IMR-90 (cell line): Measurements from ENCODE around the gene RXFP2. TPM values are rescaled to one million over a fixed set of nuclear protein-coding genes. Genes with fewer than 3 reads are reported as not detected.
A peak's percentile ranks its signal among the peaks of the same experiment; 100 is the strongest.

Source experiments
- ATAC-seq: fragments of 200-7000 bp; cut with Tn5 transposase; 2 replicates; pipeline ENCODE4 v1.9.1; 2020; ENCODE audit warnings: low read depth, mild to moderate bottlenecking, moderate library complexity
- BruUV-seq: library from RNA; stranded (reverse); fragments of 400-500 nt; replicated peaks from 2 replicates; lab custom pipeline; 2021; lab: Mats Ljungman, UMichigan
- CTCF ChIA-PET: fragments of 300-600 bp; formaldehyde crosslinking; extraction: SDS; loops from one replicate; lab custom pipeline; 2021; ENCODE audit warnings: antibody characterized with exemption; lab: Yijun Ruan, JAX
- POLR2A ChIA-PET: fragments of 300-600 bp; sonication (Branson Sonifier 250); formaldehyde crosslinking; loops from one replicate; lab custom pipeline; 2022; ENCODE audit warnings: antibody characterized with exemption; ENCODE audit not compliant: unreplicated experiment; lab: Charles Lee
- DNase-seq: peaks from one replicate; pipeline ENCODE4 v3.0.0; 2013
- H2AFZ ChIP-seq: replicated peaks from 2 replicates; pipeline ENCODE3; 2013; ENCODE audit warnings: low read length, mild to moderate bottlenecking; ENCODE audit not compliant: poor library complexity
- H2AK5ac ChIP-seq: 2 replicates; pipeline ENCODE4 v1.6.1; 2013; ENCODE audit warnings: low read depth, low read length, inconsistent platforms
- H2AK9ac ChIP-seq: replicated peaks from 2 replicates; pipeline ENCODE3; 2013; ENCODE audit warnings: mild to moderate bottlenecking, low read depth, low read length, moderate library complexity; ENCODE audit not compliant: poor library complexity
- H2BK120ac ChIP-seq: 2 replicates; pipeline ENCODE4 v1.6.1; 2013; ENCODE audit warnings: low read depth, low read length, inconsistent platforms
- H2BK15ac ChIP-seq: 3 replicates; pipeline ENCODE4 v1.6.1; 2013; ENCODE audit warnings: low read depth, low read length, inconsistent platforms
- H2BK20ac ChIP-seq: 2 replicates; pipeline ENCODE4 v1.6.1; 2013; ENCODE audit warnings: low read depth, mild to moderate bottlenecking, inconsistent platforms, low read length, moderate library complexity
- H2BK5ac ChIP-seq: 2 replicates; pipeline ENCODE4 v1.6.1; 2013; ENCODE audit warnings: mild to moderate bottlenecking, low read depth, low read length, inconsistent platforms; ENCODE audit not compliant: poor library complexity, severe bottlenecking
- H3K14ac ChIP-seq: replicated peaks from 2 replicates; pipeline ENCODE4 v1.6.1; 2013; ENCODE audit warnings: low read depth, low read length, inconsistent platforms
- H3K18ac ChIP-seq: 2 replicates; pipeline ENCODE4 v1.6.1; 2013; ENCODE audit warnings: low read depth, low read length, control low read depth
- H3K23ac ChIP-seq: 2 replicates; pipeline ENCODE4 v1.6.1; 2013; ENCODE audit warnings: low read depth, low read length, inconsistent platforms
- H3K27ac ChIP-seq: 2 replicates; pipeline ENCODE4 v1.5.1; 2013; ENCODE audit warnings: mild to moderate bottlenecking, control low read depth, low read length; ENCODE audit not compliant: insufficient read depth
- H3K27me3 ChIP-seq: 2 replicates; pipeline ENCODE4 v1.6.1; 2013; ENCODE audit warnings: low read length; ENCODE audit not compliant: control insufficient read depth, insufficient read depth
- H3K36me3 ChIP-seq: 2 replicates; pipeline ENCODE4 v1.6.1; 2013; ENCODE audit warnings: low read length, mixed read lengths; ENCODE audit not compliant: control insufficient read depth, insufficient read depth
- H3K4ac ChIP-seq: 2 replicates; pipeline ENCODE4 v1.6.1; 2013; ENCODE audit warnings: low read depth, low read length, inconsistent platforms
- H3K4me1 ChIP-seq: 2 replicates; pipeline ENCODE4 v1.6.1; 2013; ENCODE audit warnings: low read length, mixed read lengths; ENCODE audit not compliant: control insufficient read depth, insufficient read depth
- H3K4me2 ChIP-seq: 2 replicates; pipeline ENCODE4 v1.6.1; 2013; ENCODE audit warnings: low read depth, mild to moderate bottlenecking, control low read depth, low read length, moderate library complexity
- H3K4me3 ChIP-seq: 2 replicates; pipeline ENCODE4 v1.5.1; 2013; ENCODE audit warnings: low read depth, mild to moderate bottlenecking, control low read depth, low read length, moderate library complexity; ENCODE audit not compliant: insufficient read depth
- H3K56ac ChIP-seq: 2 replicates; pipeline ENCODE4 v1.6.1; 2013; ENCODE audit warnings: low read length, inconsistent platforms; ENCODE audit not compliant: insufficient read depth; ENCODE audit errors: extremely low read depth
- H3K79me1 ChIP-seq, 2 experiments: 2 replicates each; pipeline ENCODE4 v1.6.1; 2013; ENCODE audit warnings: low read length in 2 of 2, inconsistent platforms in 1 of 2, low read depth in 1 of 2
- H3K9ac ChIP-seq: 2 replicates; pipeline ENCODE4 v1.6.1; 2013; ENCODE audit warnings: low read depth, low read length, control low read depth
- H3K9me1 ChIP-seq: 2 replicates; pipeline ENCODE4 v1.6.1; 2013; ENCODE audit warnings: low read length, inconsistent platforms; ENCODE audit not compliant: insufficient read depth
- H3K9me3 ChIP-seq: 2 replicates; pipeline ENCODE4 v1.6.1; 2013; ENCODE audit warnings: low read length; ENCODE audit not compliant: control insufficient read depth, insufficient read depth
- H4K20me1 ChIP-seq: 2 replicates; pipeline ENCODE4 v1.6.1; 2013; ENCODE audit warnings: low read length, inconsistent platforms; ENCODE audit not compliant: insufficient read depth
- H4K5ac ChIP-seq: 2 replicates; pipeline ENCODE4 v1.6.1; 2013; ENCODE audit warnings: mild to moderate bottlenecking, low read depth, low read length, control low read depth
- H4K8ac ChIP-seq, 2 experiments: 2 replicates each; pipeline ENCODE4 v1.6.1; 2013; ENCODE audit warnings: low read depth in 2 of 2, low read length in 2 of 2, control low read depth in 1 of 2, inconsistent platforms in 1 of 2
- H4K91ac ChIP-seq: 2 replicates; pipeline ENCODE4 v1.6.1; 2013; ENCODE audit warnings: low read depth, low read length, inconsistent platforms; ENCODE audit not compliant: insufficient read depth
- BHLHE40 ChIP-seq: fragments of 150-350 bp; IDR thresholded peaks from 2 replicates; pipeline ENCODE4 v1.6.1; 2016; ENCODE audit warnings: mild to moderate bottlenecking, low read depth, low read length
- CEBPB ChIP-seq: IDR thresholded peaks from 2 replicates; pipeline ENCODE4 v1.6.1; 2012; ENCODE audit warnings: low read depth, low read length, improper control_type of control experiment
- CHD1 ChIP-seq: IDR thresholded peaks from 2 replicates; pipeline ENCODE4 v1.6.1; 2012; ENCODE audit warnings: low read depth, low read length, improper control_type of control experiment
- FOS ChIP-seq: fragments of 150-350 bp; IDR thresholded peaks from 2 replicates; pipeline ENCODE4 v1.6.1; 2016; ENCODE audit warnings: low read depth, low read length
- MAZ ChIP-seq: IDR thresholded peaks from 2 replicates; pipeline ENCODE4 v1.6.1; 2012; ENCODE audit warnings: low read depth, mild to moderate bottlenecking, low read length, improper control_type of control experiment, moderate library complexity, borderline replicate concordance
- POLR2A ChIP-seq: IDR thresholded peaks from 2 replicates; pipeline ENCODE4 v1.6.1; 2012; ENCODE audit warnings: mild to moderate bottlenecking, low read depth, low read length
- RAD21 ChIP-seq: IDR thresholded peaks from 2 replicates; pipeline ENCODE4 v1.6.1; 2012; ENCODE audit warnings: low read length, improper control_type of control experiment
- RFX5 ChIP-seq: IDR thresholded peaks from 2 replicates; pipeline ENCODE4 v1.8.0; 2012; ENCODE audit warnings: low read depth, mild to moderate bottlenecking, low read length, moderate library complexity
- SMC3 ChIP-seq: fragments of 150-350 bp; IDR thresholded peaks from 2 replicates; pipeline ENCODE4 v1.6.1; 2016; ENCODE audit warnings: low read depth, mild to moderate bottlenecking, antibody characterized with exemption, low read length, moderate library complexity
- WGBS, 2 experiments: methylation state at CpG; one replicate each; pipeline versions ENCODE4 v1.1.5 to v1.1.7; 2013; ENCODE audit warnings: missing lambda C conversion rate in 2 of 2; ENCODE audit not compliant: insufficient read length in 1 of 2; ENCODE audit errors: extremely low coverage in 2 of 2; 5-methylcytosine and 5-hydroxymethylcytosine counted together
- dilution Hi-C: fragments of 300-500 bp; cut with HindIII; formaldehyde crosslinking; loops from one replicate; pipeline ENCODE4 v1.14.3; 2018; ENCODE audit warnings: low sequenced_read_pairs; ENCODE audit not compliant: unreplicated experiment
- in situ Hi-C: fragments of 300-500 bp; cut with MboI; formaldehyde crosslinking; loops from 3 replicates; pipeline ENCODE4 v1.14.3; 2019; ENCODE audit warnings: low sequenced_read_pairs, inconsistent platforms, mixed read lengths
- intact Hi-C: fragments of 100-400 bp; cut with micrococcal nuclease; formaldehyde crosslinking; loops from 2 replicates; pipeline ENCODE4 v1.10.0; 2022
- polyA plus RNA-seq, 3 experiments: library from polyadenylated mRNA; depleted of rRNA; stranded (reverse); fragments of >200 nt; gene quantifications; 2 replicates each; pipeline ENCODE4 v1.2.3, GENCODE V29; 2012; ENCODE audit warnings: low replicate concordance in 1 of 3
- total RNA-seq: library from RNA; depleted of rRNA; stranded (reverse); fragments of >200 nt; gene quantifications from 2 replicates; pipeline ENCODE4 v1.2.3, GENCODE V29; 2012
- TF ChIP-seq, protein P1 (sequence below): conservative IDR thresholded peaks from 2 replicates; pipeline ENCODE4 v1.5.1; 2012; ENCODE audit warnings: mild to moderate bottlenecking, low read depth, low read length, improper control_type of control experiment
- TF ChIP-seq, protein P2 (sequence below): fragments of 150-350 bp; IDR thresholded peaks from 2 replicates; pipeline ENCODE4 v1.6.1; 2017; ENCODE audit warnings: mild to moderate bottlenecking, antibody characterized with exemption, low read length, low read depth

RXFP2 gene
- total and polyA plus RNA-seq, 2 of the 4 experiments (the other 2 are of a cell fraction) = not detected

DNA sequence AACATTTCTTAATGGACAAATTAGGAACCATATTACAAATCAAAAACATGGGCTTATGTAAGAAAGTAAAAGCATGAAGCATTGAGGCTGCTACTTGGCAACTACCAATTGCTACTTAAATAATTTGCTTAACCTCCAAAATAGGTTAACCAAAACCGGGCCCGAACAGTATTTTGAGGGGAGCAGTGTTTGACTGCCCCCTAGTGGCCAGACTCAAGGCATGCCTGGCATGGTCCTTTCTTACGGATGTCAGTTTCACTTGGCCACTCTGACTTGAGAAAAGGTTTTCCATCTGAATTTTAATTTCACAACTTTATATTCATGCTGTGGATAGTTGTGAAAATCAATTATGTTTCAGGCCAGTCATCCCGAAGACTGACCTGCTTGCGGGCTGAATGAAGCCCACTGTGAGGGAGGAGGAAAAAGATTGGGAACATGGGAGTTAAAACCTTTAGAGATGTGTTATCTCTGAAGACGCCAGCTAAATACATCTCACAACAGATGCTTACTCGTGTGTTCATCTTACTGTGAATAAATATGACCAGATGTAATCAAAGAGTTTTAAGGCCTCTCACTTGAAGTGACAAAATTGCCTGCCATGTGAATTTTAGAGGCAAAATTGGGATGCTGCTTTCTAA is 2.9 kb downstream of the RXFP2 start:
- peak overlapping the region; percentile 25; the same call in 1 of the 2 replicates for H3K4me3 ChIP-seq
- H2BK5ac ChIP-seq = no peak overlapping the region
- no peaks in the 10 kb centered on the region for H3K36me3 ChIP-seq
- no peaks in the 10 kb centered on the region for H3K9me3 ChIP-seq
- H3K27me3 ChIP-seq = no peaks in the 10 kb centered on the region
- no peak overlapping the region for H2BK15ac ChIP-seq
- in situ Hi-C loops (loop anchor here (25.0 kb wide), 1 partner anchor 505 kb away; no protein-coding TSS in a partner anchor), dilution Hi-C loops (no loop called here), intact Hi-C loops (loop anchor here (1.0 to 2.0 kb wide), 5 partner anchors 55 to 568 kb away; no protein-coding TSS in a partner anchor)
- H3K14ac ChIP-seq = 0 out of 2 replicates have a peak overlapping the region, but pooled peaks have one; percentile 87
- peak overlapping the region; percentile 89 for H2AFZ ChIP-seq
- no peaks in the 10 kb centered on the region for H4K20me1 ChIP-seq
- H2BK120ac ChIP-seq = peak overlapping the region; percentile 89
- H4K91ac ChIP-seq = no peak overlapping the region
- TF ChIP-seq POLR2A (no peak), CHD1 (no peak), CEBPB (no peak), FOS (no peak), RAD21 (peak; percentile 91), SMC3 (peak; percentile 79), BHLHE40 (no peak), RFX5 (no peak), MAZ (no peak)
- TF ChIP-seq, protein P1, sequence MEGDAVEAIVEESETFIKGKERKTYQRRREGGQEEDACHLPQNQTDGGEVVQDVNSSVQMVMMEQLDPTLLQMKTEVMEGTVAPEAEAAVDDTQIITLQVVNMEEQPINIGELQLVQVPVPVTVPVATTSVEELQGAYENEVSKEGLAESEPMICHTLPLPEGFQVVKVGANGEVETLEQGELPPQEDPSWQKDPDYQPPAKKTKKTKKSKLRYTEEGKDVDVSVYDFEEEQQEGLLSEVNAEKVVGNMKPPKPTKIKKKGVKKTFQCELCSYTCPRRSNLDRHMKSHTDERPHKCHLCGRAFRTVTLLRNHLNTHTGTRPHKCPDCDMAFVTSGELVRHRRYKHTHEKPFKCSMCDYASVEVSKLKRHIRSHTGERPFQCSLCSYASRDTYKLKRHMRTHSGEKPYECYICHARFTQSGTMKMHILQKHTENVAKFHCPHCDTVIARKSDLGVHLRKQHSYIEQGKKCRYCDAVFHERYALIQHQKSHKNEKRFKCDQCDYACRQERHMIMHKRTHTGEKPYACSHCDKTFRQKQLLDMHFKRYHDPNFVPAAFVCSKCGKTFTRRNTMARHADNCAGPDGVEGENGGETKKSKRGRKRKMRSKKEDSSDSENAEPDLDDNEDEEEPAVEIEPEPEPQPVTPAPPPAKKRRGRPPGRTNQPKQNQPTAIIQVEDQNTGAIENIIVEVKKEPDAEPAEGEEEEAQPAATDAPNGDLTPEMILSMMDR = peak; percentile 96
- TF ChIP-seq, protein P2, sequence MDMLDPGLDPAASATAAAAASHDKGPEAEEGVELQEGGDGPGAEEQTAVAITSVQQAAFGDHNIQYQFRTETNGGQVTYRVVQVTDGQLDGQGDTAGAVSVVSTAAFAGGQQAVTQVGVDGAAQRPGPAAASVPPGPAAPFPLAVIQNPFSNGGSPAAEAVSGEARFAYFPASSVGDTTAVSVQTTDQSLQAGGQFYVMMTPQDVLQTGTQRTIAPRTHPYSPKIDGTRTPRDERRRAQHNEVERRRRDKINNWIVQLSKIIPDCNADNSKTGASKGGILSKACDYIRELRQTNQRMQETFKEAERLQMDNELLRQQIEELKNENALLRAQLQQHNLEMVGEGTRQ = no peak
- peak overlapping the region; percentile 79 for H3K4ac ChIP-seq
- H2BK20ac ChIP-seq = peak overlapping the region; percentile 79; the same call in 1 of the 2 replicates
- H2AK5ac ChIP-seq = no peak overlapping the region
- no peaks in the 10 kb centered on the region for H3K9me1 ChIP-seq
- peak overlapping the region; percentile 66; the same call in 1 of the 2 replicates for H3K56ac ChIP-seq
- peak overlapping the region; percentile 84 for H3K4me2 ChIP-seq
- CTCF ChIA-PET = interaction anchor here (0.6 to 2.5 kb wide), 4 partner anchors 204 to 318 kb away, joined by 4 to 12 read pairs (median 6); no protein-coding TSS in a partner anchor
- no TSS peak for BruUV-seq
- DNase-seq = peak; percentile 69
- no peak overlapping the region for H4K5ac ChIP-seq
- H3K4me1 ChIP-seq = no peaks in the 10 kb centered on the region
- H4K8ac ChIP-seq = peak overlapping the region in 1 of 2 experiments; percentile 89; a peak in 2 of 4 replicates
- H2AK9ac ChIP-seq = no peak overlapping the region
- no CpG with 5 or more reads among the region's 7 CpGs for WGBS, 2 experiments
- H3K9ac ChIP-seq = peak overlapping the region; percentile 74; the same call in 1 of the 2 replicates
- peak; percentile 96 for ATAC-seq
- no peak overlapping the region for H3K27ac ChIP-seq
- no peak overlapping the region for H3K18ac ChIP-seq
- no peak overlapping the region for H3K23ac ChIP-seq
- H3K79me1 ChIP-seq = no peaks in the 10 kb centered on the region
- POLR2A ChIA-PET = no interaction called here
